OCI-LY7 (cell line): ENCODE data around the gene FAM3C. TPM values are rescaled to one million over a fixed set of nuclear protein-coding genes. Genes with fewer than 3 reads are reported as not detected.
A peak's percentile ranks its signal among the peaks of the same experiment; 100 is the strongest.

Source experiments
- BruUV-seq: library from RNA; stranded (reverse); fragments of 400-500 nt; replicated peaks from 2 replicates; lab custom pipeline; 2021; lab: Mats Ljungman, UMichigan
- CTCF ChIA-PET: fragments of 300-600 bp; sonication (Branson Sonifier 250); formaldehyde crosslinking; loops from one replicate; lab custom pipeline; 2022; ENCODE audit warnings: antibody characterized with exemption; ENCODE audit not compliant: unreplicated experiment; lab: Charles Lee
- POLR2A ChIA-PET: fragments of 300-600 bp; sonication (Branson Sonifier 250); formaldehyde crosslinking; loops from one replicate; lab custom pipeline; 2022; ENCODE audit warnings: antibody characterized with exemption; lab: Charles Lee
- DNase-seq: peaks from one replicate; pipeline ENCODE4 v3.0.0-alpha.2; 2015; ENCODE audit warnings: low spot score
- H2AFZ ChIP-seq: fragments of 200-600 bp; sonication (generic), shearing (Covaris generic); 2 replicates; pipeline ENCODE4 v1.6.1; 2014; ENCODE audit warnings: mild to moderate bottlenecking, antibody characterized with exemption, low read length, moderate library complexity
- H3K27ac ChIP-seq: fragments of 200-600 bp; sonication (generic); 2 replicates; pipeline ENCODE4 v1.5.1; 2014; ENCODE audit warnings: mixed run types, low read depth, mild to moderate bottlenecking, moderate library complexity, low read length, inconsistent platforms; ENCODE audit not compliant: poor library complexity, severe bottlenecking
- H3K36me3 ChIP-seq: fragments of 200-600 bp; sonication (generic); 2 replicates; pipeline ENCODE4 v1.6.1; 2014; ENCODE audit warnings: mild to moderate bottlenecking, antibody characterized with exemption, low read length, moderate library complexity, mixed read lengths; ENCODE audit not compliant: insufficient read depth
- H3K4me1 ChIP-seq: fragments of 200-600 bp; sonication (generic); 2 replicates; pipeline ENCODE4 v1.5.1; 2014; ENCODE audit warnings: mild to moderate bottlenecking, low read length; ENCODE audit not compliant: insufficient read depth, poor library complexity, severe bottlenecking
- H3K4me2 ChIP-seq: fragments of 200-600 bp; sonication (generic); 2 replicates; pipeline ENCODE4 v1.6.1; 2014; ENCODE audit warnings: mild to moderate bottlenecking, low read length
- H3K4me3 ChIP-seq: fragments of 200-600 bp; sonication (generic); 2 replicates; pipeline ENCODE4 v1.5.1; 2014; ENCODE audit warnings: mild to moderate bottlenecking, low read depth, low read length; ENCODE audit not compliant: poor library complexity, severe bottlenecking
- H3K79me2 ChIP-seq: fragments of 200-600 bp; sonication (generic); 2 replicates; pipeline ENCODE4 v1.6.1; 2016; ENCODE audit warnings: low read depth, mild to moderate bottlenecking, low read length, moderate library complexity, mixed read lengths; ENCODE audit not compliant: insufficient read depth
- H3K9me2 ChIP-seq: fragments of 200-600 bp; sonication (generic); 2 replicates; pipeline ENCODE4 v1.6.1; 2016; ENCODE audit warnings: mild to moderate bottlenecking, low read length, mixed read lengths; ENCODE audit not compliant: insufficient read depth
- H3K9me3 ChIP-seq: fragments of 200-600 bp; sonication (generic); 2 replicates; pipeline ENCODE4 v1.6.1; 2014; ENCODE audit warnings: mild to moderate bottlenecking, mixed run types, low read length, mixed read lengths
- H4K20me1 ChIP-seq: fragments of 200-600 bp; sonication (generic); 2 replicates; pipeline ENCODE4 v1.6.1; 2014; ENCODE audit warnings: mild to moderate bottlenecking, antibody characterized with exemption, low read length, moderate library complexity, mixed read lengths; ENCODE audit not compliant: insufficient read depth
- CTCF ChIP-seq: fragments of 200-600 bp; sonication (generic); conservative IDR thresholded peaks from 2 replicates; pipeline ENCODE4 v1.5.1; 2014; ENCODE audit warnings: mild to moderate bottlenecking, antibody characterized with exemption, low read length, moderate library complexity, mixed read lengths
- EZH2phosphoT487 ChIP-seq: fragments of 200-600 bp; sonication (generic); IDR thresholded peaks from 2 replicates; pipeline ENCODE4 v1.6.1; 2018; ENCODE audit warnings: low read depth, borderline replicate concordance, mild to moderate bottlenecking, mixed run types, antibody characterized with exemption, low read length, moderate library complexity, mixed read lengths
- intact Hi-C: fragments of 100-400 bp; cut with micrococcal nuclease; formaldehyde crosslinking; loops from one replicate; pipeline ENCODE4 v1.10.0; 2022; ENCODE audit not compliant: unreplicated experiment
- total RNA-seq, 2 experiments: library from RNA; depleted of rRNA in 1 of 2; stranded (reverse); fragments of >200 nt in 1 of 2; shearing (Covaris generic) in 1 of 2; gene quantifications; 2 replicates each; pipeline ENCODE4 v1.2.3, GENCODE V29; 2014 to 2022

FAM3C gene
- total RNA-seq, 2 experiments from 2014 or later, result 18.1 to 27.6 TPM

GRCh38 chr7:121371367-121371766 lies 24.7 kb downstream of the FAM3C start:
- CTCF ChIA-PET, result no interaction called here
- Histone ChIP-seq H3K4me3 (no peak overlapping the region), H3K4me1 (peaks cover 25% of the 10 kb centered on the region), H2AFZ (no peak overlapping the region), H3K9me3 (no peaks in the 10 kb centered on the region), H3K4me2 (peak overlapping the region; percentile 66), H3K9me2 (no peaks in the 10 kb centered on the region), H3K27ac (peak overlapping the region; percentile 52), H3K79me2 (0 out of 2 replicates have a peak, but pooled peaks cover 3% of the 10 kb centered on the region), H4K20me1 (peaks cover 5% of the 10 kb centered on the region; the same call in 1 of the 2 replicates), H3K36me3 (peaks cover 64% of the 10 kb centered on the region)
- no peak for DNase-seq
- TF ChIP-seq CTCF (no peak), EZH2phosphoT487 (no peak)
- POLR2A ChIA-PET, result interaction anchor here (0.6 to 2.7 kb wide), 11 partner anchors 10 to 260 kb away, joined by 3 to 21 read pairs (median 3); partner anchors contain the start of gene FAM3C
- no TSS peak for BruUV-seq
- intact Hi-C loops, result no loop called here

GRCh38 chr7:121369462-121369861 lies 26.6 kb downstream of the FAM3C start:
- Histone ChIP-seq H3K9me2 (no peaks in the 10 kb centered on the region), H3K27ac (no peak overlapping the region), H3K36me3 (peaks cover 60% of the 10 kb centered on the region), H3K9me3 (no peaks in the 10 kb centered on the region), H2AFZ (no peak overlapping the region), H3K79me2 (0 out of 2 replicates have a peak, but pooled peaks cover 3% of the 10 kb centered on the region), H4K20me1 (peaks cover 5% of the 10 kb centered on the region; the same call in 1 of the 2 replicates), H3K4me3 (no peak overlapping the region), H3K4me1 (peaks cover 20% of the 10 kb centered on the region), H3K4me2 (peak overlapping the region; percentile 4; the same call in 1 of the 2 replicates)
- ChIA-PET POLR2A (interaction anchor here (1.0 to 1.3 kb wide), 3 partner anchors 15 to 24 kb away, joined by 3 to 6 read pairs (median 4); no protein-coding TSS in a partner anchor), CTCF (interaction anchor here (1.4 kb wide), 1 partner anchor 28 kb away, joined by 3 read pairs; no protein-coding TSS in a partner anchor)
- TF ChIP-seq CTCF, result no peak
- no peak for TF ChIP-seq EZH2phosphoT487
- BruUV-seq, result no TSS peak
- DNase-seq, result no peak
- intact Hi-C loops, result loop anchor here (10.0 kb wide), 2 partner anchors 245 to 625 kb away; no protein-coding TSS in a partner anchor
